HFFc6 (cell line): Measurements from ENCODE around the gene CYP4Z1. TPM values are rescaled to one million over a fixed set of nuclear protein-coding genes. Genes with fewer than 3 reads are reported as not detected.

Source experiments
- DNase-seq: peaks from one replicate; pipeline ENCODE4 v3.0.0-alpha.2; 2018
- H3K27ac Mint-ChIP-seq: 2 replicates; pipeline ENCODE4 v1.8.0; 2020; ENCODE audit warnings: mild to moderate bottlenecking, mixed read lengths
- H3K27me3 Mint-ChIP-seq: 2 replicates; pipeline ENCODE4 v1.8.0; 2021; ENCODE audit warnings: mild to moderate bottlenecking, moderate library complexity, mixed read lengths; ENCODE audit not compliant: insufficient read depth
- H3K36me3 Mint-ChIP-seq: 2 replicates; pipeline ENCODE4 v1.8.0; 2021; ENCODE audit warnings: low read depth, mixed read lengths
- H3K4me1 Mint-ChIP-seq: 2 replicates; pipeline ENCODE4 v1.8.0; 2020; ENCODE audit warnings: low read depth, mixed read lengths
- H3K4me3 Mint-ChIP-seq: 2 replicates; pipeline ENCODE4 v1.8.0; 2020; ENCODE audit warnings: mild to moderate bottlenecking, moderate library complexity, mixed read lengths
- H3K9me3 Mint-ChIP-seq: 2 replicates; pipeline ENCODE4 v1.8.0; 2020; ENCODE audit warnings: mild to moderate bottlenecking, mixed read lengths
- long read RNA-seq: library from polyadenylated mRNA; unstranded; transcript quantifications from one replicate; pipeline ENCODE4 v2.0.0, GENCODE V29; 2019
- total RNA-seq, 6 experiments: library from RNA; stranded (reverse); fragmentation: NEBNext Ultra II Directional; extraction: Animal tissue kit (Norgen Biotek cat#: 25700); gene quantifications; 2 replicates in 1 of 6; 3 replicates in 5 of 6; pipeline ENCODE4 v1.2.3, GENCODE V29; 2021
- TF ChIP-seq, protein P1 (sequence below): fragments of 200-600 bp; sonication (generic); IDR thresholded peaks from 2 replicates; pipeline ENCODE4 v1.5.0; 2021; ENCODE audit warnings: antibody characterized with exemption, mild to moderate bottlenecking

Gene CYP4Z1, protein sequence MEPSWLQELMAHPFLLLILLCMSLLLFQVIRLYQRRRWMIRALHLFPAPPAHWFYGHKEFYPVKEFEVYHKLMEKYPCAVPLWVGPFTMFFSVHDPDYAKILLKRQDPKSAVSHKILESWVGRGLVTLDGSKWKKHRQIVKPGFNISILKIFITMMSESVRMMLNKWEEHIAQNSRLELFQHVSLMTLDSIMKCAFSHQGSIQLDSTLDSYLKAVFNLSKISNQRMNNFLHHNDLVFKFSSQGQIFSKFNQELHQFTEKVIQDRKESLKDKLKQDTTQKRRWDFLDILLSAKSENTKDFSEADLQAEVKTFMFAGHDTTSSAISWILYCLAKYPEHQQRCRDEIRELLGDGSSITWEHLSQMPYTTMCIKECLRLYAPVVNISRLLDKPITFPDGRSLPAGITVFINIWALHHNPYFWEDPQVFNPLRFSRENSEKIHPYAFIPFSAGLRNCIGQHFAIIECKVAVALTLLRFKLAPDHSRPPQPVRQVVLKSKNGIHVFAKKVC
- not detected for total RNA-seq
- long read RNA-seq, result 0 reads

DNA sequence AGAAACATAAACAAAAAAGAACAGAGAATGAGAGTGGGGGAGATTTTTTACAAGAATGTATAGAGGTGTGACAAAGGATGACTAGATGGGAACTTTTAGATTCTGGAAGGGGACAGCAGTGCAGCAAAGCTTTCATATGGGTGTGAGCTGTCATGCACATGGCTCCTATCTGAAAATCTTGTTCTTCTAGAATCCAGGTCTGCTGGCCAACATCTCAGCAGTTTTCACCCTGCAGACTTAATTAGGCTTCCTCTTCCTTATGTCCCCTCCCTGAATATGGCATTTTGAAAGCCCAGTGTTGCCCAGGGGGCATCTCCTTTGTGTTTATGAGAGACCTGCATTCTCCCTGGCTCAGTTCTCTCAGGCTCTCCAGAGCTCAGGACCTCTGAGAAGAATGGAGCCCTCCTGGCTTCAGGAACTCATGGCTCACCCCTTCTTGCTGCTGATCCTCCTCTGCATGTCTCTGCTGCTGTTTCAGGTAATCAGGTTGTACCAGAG is at the start of gene CYP4Z1:
TSS of gene CYP4Z1 (plus strand) at position 135 of the 498 bp plus-strand sequence. CDS start at position 395, 260 bp downstream.
- Mint-ChIP-seq H3K4me3 (no peak within 1 kb of the TSS), H3K36me3 (no peaks in the 10 kb centered on the region), H3K27ac (no peak within 1 kb of the TSS), H3K4me1 (no peaks in the 10 kb centered on the region), H3K9me3 (peaks cover 6% of the 10 kb centered on the region), H3K27me3 (no peaks in the 10 kb centered on the region; the same call in 1 of the 2 replicates)
- TF ChIP-seq, protein P1, sequence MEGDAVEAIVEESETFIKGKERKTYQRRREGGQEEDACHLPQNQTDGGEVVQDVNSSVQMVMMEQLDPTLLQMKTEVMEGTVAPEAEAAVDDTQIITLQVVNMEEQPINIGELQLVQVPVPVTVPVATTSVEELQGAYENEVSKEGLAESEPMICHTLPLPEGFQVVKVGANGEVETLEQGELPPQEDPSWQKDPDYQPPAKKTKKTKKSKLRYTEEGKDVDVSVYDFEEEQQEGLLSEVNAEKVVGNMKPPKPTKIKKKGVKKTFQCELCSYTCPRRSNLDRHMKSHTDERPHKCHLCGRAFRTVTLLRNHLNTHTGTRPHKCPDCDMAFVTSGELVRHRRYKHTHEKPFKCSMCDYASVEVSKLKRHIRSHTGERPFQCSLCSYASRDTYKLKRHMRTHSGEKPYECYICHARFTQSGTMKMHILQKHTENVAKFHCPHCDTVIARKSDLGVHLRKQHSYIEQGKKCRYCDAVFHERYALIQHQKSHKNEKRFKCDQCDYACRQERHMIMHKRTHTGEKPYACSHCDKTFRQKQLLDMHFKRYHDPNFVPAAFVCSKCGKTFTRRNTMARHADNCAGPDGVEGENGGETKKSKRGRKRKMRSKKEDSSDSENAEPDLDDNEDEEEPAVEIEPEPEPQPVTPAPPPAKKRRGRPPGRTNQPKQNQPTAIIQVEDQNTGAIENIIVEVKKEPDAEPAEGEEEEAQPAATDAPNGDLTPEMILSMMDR, result no peak
- no peak for DNase-seq

DNA sequence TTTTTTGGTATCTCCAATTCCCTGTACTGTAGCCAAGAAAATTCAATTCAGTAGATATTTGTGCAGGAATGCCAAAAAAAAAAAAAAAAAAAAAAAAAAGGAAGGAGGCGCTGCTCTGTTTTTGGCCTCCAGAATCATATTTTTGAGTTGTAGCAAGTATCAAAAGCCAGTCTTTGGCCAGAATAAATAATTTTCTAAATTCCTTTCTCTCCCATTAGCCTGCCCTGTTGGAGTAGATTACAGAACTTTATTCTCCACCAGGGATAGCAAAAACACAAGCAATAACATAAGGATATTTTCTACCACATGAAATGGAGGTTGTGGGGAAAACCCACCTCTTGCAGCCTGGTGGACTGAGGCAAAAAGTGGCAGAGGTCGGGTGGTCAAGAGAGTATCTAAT is 46.0 kb upstream of the CYP4Z1 start:
- Mint-ChIP-seq H3K9me3 (peaks cover 33% of the 10 kb centered on the region), H3K36me3 (no peaks in the 10 kb centered on the region), H3K27me3 (no peaks in the 10 kb centered on the region; the same call in 1 of the 2 replicates), H3K4me1 (no peaks in the 10 kb centered on the region), H3K4me3 (no peak overlapping the region), H3K27ac (no peak overlapping the region)
- no peak for DNase-seq
- TF ChIP-seq, protein P1, result no peak

DNA sequence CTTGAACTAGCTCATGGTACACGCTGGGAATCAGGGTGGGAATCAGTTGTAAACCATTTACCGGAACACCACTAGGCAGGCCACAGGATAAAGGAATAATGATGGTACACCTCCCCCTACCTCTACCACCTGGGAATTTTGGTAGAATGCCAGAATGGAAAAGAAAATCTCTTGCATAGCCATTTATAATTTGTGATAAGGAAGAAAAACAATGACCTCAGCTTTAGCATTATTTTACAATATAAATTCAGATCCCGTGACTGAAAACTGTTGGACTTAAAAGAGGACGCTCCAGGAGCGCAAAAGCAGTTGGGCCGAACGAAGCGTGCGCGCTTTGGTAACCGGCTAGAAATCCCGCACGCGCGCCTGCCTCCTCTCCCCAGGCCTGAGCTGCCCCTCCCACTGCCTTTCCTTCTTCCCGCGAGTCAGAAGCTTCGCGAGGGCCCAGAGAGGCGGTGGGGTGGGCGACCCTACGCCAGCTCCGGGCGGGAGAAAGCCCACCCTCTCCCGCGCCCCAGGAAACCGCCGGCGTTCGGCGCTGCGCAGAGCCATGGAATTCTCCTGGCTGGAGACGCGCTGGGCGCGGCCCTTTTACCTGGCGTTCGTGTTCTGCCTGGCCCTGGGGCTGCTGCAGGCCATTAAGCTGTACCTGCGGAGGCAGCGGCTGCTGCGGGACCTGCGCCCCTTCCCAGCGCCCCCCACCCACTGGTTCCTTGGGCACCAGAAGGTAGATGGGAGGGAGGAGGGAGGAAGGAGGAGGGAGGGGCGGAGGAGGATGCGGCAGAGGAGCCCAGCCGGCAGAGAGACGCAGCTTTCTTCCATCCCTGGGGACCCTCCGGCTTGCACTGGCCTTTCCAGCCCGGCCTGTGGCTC is 43.5 kb upstream of the CYP4Z1 start, which contains the start of gene CYP4X1:
TSS of gene CYP4X1 (plus strand) at position 402 of the 873 bp plus-strand sequence. CDS start at position 551, 149 bp downstream.
- Mint-ChIP-seq H3K27me3 (no peaks in the 10 kb centered on the region; the same call in 1 of the 2 replicates), H3K27ac (no peak within 1 kb of the TSS), H3K36me3 (no peaks in the 10 kb centered on the region), H3K4me3 (no peak within 1 kb of the TSS), H3K4me1 (no peaks in the 10 kb centered on the region), H3K9me3 (peaks cover 32% of the 10 kb centered on the region)
- no peak for DNase-seq
- TF ChIP-seq, protein P1, result no peak

DNA sequence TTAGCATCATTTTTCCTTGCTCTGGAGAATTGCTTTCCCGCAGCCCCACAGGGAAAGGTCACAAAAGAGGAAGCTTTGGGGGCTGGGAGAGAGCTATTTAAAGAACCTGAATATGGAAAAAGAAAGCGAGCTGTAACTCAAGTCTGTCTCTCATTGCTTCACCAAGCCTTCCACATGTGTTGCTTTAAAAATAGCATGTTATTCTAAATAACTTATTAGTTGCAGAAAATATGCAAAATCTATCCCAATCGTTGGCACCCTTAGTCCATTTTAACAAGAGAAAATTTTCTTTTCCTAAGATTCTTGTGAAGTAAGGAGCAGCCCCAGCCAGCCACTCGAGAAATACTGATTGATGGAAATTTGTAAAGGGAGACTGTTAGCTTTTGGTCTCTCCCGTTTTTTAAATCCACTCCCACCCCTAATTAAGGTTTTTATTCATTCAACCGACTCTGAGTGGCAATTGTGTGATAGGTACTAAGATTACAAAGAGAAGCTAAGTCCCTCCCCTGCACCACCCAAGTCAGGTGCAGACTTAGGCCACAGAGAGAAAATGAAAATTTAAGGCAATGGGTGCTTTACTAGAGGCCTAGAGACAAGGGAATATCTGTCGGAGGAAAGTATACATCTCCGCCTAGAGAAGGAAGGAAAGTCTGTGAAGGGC is 42.8 kb upstream of the CYP4Z1 start:
- H3K4me3 Mint-ChIP-seq, result no peak overlapping the region
- no peaks in the 10 kb centered on the region for H3K4me1 Mint-ChIP-seq

More for the DNA sequence above, 42.8 kb upstream of the CYP4Z1 start:
- Mint-ChIP-seq H3K9me3 (peaks cover 35% of the 10 kb centered on the region), H3K27ac (no peak overlapping the region), H3K27me3 (no peaks in the 10 kb centered on the region; the same call in 1 of the 2 replicates), H3K36me3 (no peaks in the 10 kb centered on the region)
- DNase-seq, result no peak
- TF ChIP-seq, protein P1, result no peak
